GM19452 (cell line): ENCODE measurements around the gene MACROH2A2.
"Not testable (repeated sequence)": the region's sequence is repeated elsewhere in the genome, so short reads cannot be mapped to it uniquely, and the experiment has no call there.

ENCODE experiments used
- ATAC-seq: cut with Tn5 transposase; IDR thresholded peaks from one replicate; pipeline ENCODE4 v1.9.1; 2021; ENCODE audit not compliant: unreplicated experiment

The MACROH2A2 gene

DNA sequence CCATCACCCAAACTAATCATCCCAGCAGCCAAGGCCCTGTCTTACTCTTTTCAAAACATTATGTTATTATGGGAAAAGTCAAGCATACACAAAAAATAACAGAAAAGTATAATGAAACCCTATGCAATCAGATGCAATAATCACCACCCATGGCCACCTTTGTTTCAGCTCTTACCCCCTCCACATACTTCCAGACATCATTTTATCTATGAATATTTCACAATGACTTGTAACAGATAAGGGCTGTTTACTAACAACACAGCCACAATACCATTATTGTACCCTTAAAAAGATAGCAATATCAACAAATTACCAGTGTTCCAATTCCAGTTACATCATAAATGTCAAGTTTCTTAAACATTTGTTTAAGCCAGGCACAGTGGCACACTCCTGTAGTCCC, 44.8 kb downstream of the MACROH2A2 start:
- no peak for ATAC-seq

DNA sequence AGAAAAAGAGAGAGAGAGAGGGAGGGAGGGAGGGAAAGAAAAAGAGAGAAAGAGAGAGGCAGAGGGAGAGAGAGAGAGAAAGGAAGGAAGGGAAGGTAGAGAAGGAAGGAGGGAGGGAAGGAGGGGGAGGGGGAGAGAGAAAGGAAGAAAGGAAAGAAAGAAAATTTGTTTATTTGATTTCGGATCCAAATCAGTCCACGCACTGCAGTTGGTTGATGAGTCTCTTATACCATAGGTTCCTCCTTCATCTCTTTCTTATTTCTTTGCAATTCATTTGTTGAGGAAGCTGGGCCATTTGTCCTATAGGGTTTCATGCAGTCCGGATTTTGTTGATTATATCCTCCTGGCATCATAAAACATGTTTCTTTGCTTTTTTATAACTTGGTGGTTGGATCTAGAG, 45.6 kb downstream of the MACROH2A2 start:
- ATAC-seq = no peak

DNA sequence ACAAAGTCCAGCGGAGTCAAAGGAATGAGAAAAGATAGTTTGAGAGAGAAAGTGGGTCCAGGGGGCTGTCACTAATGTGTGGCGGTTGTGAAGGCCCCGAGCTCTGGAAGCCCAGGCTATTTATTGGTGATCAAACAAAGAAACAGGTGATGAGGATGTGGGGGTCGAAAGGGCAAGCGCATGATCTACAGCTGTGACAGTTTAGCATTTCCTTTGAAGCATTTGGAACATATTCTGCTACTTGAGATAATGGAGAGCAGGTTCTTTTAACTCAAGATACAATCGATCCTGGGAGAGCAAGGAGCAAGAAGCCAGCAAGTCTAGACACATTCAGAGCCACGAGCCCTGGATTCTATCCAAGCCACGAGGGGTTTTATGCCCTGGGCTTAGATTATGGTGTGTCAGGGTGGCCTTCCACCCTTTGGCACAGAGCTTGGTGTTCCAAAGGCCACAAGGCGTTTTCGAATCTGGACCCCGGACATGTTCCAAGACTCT, 48.5 kb downstream of the MACROH2A2 start:
- ATAC-seq = not testable (repeated sequence)

DNA sequence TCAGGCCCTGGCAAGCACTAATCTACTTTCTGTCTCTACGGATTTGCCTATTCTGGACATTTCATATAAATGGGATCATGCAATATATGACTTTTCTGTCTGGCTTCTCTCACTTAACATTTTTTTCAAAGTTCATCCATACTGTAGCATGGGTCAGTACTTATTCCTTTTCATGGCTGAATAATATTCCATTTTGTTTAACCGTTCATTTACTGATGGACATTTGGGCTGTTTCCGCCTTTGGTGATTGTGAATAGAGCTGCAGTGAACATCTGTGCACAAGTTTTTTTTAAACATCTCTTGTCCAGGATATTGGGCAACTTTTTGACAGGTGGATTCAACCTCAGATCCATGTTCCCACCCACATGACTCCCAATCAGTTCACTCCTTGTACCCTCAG, 49.0 kb downstream of the MACROH2A2 start:
- ATAC-seq = no peak

DNA sequence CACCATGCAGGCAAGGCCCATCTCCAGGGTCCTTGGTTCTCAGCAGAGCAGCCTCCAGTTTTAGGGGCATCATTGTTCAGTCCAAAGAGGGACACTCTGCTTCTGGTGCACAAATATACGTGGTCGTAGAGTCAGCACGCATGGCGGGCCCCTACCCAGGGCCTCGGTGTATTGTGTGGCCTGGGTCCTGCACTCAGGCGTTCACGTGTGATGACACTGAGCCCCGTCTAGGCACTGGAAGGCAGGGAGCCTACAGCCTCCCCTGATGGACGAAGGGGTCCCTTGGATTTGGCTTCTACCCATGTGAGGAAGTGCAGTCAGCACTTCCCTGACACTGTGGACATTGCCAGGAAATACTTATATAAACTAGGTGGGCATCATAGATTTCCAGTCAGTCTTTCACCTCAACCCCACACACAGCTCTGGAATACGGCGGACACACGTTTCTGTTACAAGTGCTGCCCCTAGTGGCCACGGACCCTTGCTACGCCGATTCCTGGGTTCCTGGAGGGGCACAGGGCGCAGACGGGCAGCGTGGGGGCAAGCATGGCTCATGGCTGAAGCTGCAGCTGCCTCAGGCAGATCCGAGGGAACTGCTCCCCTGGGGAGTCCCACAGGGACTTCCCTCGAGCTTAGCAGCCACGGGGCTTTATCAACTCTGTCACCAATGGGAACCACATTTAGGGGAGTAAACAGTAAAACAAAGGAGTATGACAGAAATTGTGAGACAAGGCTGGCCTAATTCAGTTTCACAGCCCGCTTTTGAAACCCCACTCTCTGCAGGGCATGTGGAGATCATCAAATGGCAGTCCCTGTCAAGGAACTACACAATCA, 54.5 kb downstream of the MACROH2A2 start:
- no peak for ATAC-seq

DNA sequence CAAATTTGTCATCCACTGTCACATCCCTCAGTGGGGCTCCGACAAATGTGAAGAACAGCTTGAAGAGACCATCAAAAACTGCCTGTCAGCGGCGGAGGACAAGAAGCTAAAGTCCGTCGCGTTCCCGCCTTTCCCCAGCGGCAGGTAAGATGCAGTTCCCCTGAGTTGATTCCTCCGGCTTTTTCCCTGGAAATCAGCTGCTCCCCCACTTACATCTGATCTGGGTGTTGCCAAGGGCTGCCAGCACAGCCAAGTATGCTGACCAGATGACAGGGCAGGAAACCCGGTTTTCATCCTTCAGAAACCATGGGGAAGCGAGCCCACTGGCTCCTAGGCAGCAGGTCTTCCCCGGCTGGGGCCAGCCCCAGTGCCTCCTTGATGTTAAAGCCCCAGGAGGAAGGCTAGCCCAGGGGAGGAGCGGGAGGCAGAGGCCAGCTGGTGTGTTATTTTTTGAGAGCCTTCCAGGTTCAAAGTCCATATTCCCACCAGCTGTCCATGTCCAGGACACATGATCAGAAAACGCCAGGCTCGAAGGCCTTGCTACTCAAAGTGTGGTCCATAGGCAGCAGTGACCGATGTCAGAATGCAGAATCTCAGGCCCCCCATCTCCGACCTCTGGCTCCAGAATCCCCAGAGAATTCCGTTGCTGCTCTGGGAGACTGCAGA, 56.6 kb downstream of the MACROH2A2 start:
- no peak for ATAC-seq

DNA sequence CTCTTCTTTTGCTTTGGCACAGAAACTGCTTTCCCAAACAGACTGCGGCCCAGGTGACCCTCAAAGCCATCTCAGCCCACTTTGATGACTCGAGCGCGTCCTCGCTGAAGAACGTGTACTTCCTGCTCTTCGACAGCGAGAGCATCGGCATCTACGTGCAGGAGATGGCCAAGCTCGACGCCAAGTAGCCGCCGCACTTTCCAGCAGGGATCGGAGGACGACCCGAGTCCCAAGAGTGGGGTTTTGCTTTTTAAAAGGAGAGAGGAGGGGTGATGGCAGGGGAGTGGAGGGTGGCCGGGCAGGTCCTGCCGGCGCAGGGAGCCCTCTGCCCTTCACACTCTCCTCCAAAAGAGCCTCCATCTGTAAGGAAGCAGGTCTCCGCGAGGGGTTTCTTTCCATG, 58.9 kb downstream of the MACROH2A2 start:
- ATAC-seq = no peak

DNA sequence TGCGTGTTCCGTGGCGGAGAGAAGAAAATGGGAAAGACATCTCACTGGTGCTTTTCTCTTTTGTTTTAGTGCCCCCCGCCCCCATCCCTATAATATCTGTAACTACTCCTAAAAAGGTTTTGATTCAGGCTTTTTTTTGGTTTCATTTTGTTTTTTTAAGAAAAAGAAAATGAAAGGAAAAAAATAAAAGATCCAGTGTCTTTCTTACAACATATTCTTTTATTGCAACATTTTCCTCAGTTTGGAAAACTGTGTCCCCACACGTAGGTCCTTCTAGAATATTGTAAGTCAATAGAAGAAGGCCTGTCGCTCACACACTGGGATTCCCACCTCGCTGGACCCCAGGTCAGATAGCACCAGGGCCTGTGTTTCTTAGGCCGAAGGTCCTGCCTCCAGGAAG, 59.4 kb downstream of the MACROH2A2 start:
- ATAC-seq = no peak

DNA sequence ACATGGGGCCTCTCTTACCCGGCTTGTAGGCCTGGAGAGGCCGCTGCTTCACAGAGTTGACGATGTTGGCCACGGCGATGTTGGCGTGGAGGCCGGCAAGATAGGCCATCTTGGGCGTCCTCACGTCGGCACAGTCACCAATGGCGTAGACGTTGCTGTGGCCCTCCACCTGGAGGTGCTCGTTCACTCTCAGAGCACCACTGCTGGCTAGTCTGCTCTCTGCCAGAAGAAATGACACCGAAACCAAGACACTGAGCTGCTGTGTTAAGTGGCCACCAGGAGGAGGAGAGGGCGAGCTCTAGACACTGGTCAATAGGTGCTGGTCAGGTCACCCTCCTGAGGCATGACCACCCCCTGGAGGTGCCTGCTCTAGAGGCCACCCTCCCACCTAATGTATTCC, 62.3 kb downstream of the MACROH2A2 start:
- ATAC-seq = no peak

DNA sequence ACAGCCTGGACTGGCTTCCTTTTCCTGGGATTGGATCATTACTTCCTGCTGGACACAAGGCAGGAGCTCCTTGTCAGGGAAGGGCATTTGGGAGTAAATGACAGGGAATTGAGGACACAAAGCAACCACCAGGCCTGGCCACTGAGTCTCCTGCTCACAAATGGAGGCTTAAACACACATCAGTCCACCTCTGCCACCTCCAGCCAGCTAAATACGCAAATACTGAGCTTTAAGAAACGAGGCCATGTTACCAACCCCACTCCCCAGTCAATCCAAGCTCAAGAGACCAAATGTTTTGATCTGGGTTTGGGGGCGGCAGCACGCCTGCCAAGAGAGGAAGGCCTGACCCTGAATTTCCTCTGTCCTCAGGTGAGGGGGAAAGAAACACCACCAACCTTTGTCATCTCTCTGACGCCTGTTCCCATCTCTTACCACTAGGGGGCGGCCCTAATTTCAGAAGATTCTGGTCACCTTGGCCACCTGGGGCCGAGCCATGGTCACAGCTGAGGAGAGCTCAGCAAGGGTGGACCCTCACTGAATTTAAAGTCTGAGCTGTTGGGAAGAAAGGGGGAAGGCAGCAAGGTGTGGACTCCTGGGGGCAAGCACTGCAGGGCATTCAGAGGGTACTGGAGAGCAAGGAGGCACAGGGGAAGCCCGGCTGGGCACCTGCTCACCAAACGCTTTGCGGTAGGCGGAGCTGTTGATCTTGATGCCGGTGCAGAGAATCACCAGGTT, 63.5 kb downstream of the MACROH2A2 start:
- no peak for ATAC-seq

DNA sequence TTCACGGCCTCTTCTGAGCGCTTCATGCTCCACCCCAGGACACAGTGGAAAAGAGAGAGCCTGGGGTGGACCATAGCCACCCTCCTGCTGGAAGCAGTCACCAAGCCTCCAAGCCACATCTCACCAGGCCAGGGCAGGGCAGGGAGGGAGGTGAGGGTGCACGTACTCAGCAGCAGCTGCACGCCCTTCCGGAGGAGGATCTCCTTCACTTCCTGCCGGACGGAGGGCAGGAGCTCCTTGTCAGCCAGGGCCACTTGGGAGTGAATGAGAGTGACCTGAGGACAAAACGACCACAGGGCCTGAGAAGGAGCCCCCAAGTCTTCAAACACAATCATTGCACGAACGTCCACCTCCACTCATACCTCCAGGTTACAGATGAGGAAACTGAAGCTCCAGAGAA, 65.0 kb downstream of the MACROH2A2 start:
- no peak for ATAC-seq

DNA sequence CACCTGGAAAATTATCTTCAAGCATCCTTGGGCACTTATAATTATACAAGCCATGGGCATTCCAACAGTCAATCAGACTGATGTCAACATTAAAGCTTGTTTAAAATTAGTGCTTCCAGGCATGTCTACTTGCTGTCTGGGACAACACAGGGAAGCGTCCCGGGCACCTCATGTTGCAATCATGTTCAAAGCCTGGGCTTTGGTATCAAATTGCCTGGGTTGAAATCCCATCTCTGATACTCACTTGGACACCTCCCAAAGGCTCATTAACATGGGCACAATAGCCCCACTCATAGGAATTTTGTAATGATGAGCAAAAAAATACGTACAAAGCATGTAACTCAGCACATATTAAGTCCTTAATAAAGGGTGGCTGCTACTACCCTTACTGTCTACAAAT, 65.5 kb downstream of the MACROH2A2 start:
- ATAC-seq = no peak

DNA sequence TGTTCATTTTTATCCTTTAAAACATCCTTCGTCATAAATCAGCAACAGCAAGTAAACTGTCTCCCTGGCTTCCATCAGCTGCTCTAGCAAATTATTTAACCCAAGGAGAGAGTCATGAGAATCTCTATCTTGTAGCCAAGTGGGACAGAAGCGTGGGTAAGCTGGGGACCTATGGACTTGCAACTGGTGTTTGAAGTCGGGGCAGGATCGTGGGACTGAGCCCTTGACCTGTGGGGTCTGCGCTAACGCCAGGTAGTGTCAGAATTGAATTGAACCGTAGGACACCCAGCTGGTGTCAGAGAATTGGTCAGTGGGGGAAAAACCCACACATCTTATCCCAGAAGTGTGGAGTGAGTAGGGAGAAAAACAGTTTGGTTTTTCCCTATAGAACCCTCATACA, 66.6 kb downstream of the MACROH2A2 start:
- no peak for ATAC-seq

DNA sequence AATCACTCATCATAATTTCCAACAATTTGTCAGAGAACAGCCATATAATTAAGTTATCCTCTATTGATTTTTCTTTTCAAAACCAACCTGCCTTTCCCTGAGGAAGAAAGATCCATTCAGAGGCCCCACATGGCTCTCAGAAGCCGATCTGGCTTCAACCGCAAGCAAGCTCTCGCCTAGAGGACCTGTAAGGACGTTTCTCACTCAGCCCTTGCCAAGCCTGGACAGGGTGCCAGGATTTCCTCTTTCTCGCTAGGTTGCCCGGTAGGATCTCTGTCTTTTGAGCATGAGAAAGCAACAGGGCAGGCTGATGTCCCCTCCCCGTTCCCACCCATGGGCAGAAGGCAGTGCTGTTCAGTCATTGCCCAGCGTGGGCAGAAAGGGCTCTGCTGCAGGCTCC, 67.0 kb downstream of the MACROH2A2 start:
- ATAC-seq = no peak

DNA sequence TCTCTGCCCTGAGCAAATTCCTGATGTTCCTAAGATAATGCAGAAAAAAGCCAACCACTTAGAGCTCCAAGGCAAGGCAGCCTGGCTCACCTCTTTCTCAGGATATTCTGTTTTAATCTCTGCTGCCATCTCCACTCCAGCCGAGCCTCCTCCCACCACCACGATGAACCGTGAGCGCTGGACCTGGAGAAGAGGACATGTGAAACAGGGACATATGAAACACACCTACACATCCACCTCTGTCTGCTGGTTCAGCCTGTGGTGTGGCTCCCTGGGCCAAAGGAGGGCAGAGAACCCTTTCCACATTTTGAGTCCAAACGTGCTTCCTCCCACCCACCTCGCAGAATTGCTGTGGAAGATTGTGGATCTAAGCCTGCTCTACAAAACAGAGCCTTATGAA, 67.8 kb downstream of the MACROH2A2 start:
- no peak for ATAC-seq

DNA sequence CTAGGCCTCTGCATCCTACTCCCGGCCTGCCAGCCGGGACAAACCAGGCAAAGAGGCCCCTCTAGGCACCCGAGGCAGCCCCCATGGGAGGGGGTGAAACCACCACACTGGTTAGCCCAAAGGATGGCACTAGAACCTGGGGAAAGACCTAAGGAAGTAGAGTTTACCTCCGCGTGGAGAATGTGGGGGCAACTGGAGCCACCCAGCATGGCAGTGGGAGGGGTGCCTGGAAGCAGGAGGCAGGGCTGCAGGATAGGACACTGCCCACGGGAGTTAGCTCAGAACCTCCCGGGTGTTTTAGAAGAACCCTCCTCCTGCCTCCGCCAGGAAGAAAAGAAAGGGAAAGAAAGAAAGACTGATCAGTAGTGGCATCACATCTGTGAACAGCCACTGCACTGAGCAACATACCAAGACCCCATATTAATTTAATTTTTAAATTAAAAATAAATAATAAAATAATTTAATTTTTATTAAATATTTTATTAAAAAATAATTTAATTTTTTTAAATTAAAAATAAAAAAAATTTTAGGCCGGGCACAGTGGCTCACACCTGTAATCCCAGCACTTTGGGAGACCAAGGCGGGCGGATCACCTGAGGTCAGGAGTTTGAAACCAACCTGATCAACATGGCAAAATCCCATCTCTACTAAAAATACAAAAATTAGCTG, 68.8 kb downstream of the MACROH2A2 start:
- ATAC-seq = no peak

DNA sequence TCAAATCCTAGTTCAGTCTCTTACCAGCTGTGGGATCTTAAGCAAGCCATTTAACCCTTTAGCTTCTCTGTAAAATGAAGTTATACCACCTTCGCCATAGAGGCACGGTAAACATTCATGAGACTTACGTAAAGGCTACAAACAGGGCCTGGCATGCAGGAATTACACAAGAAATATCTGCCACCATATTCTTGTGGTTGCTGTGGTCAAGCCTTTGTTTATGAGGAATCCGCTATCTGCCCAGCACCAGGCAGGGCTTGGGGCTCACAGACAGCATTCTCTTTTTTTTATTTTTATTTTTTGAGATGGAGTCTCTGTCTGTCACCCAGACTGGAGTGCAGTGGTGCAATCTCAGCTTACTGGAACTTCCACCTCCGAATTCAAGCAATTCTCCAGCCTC, 70.1 kb downstream of the MACROH2A2 start:
- no peak for ATAC-seq

DNA sequence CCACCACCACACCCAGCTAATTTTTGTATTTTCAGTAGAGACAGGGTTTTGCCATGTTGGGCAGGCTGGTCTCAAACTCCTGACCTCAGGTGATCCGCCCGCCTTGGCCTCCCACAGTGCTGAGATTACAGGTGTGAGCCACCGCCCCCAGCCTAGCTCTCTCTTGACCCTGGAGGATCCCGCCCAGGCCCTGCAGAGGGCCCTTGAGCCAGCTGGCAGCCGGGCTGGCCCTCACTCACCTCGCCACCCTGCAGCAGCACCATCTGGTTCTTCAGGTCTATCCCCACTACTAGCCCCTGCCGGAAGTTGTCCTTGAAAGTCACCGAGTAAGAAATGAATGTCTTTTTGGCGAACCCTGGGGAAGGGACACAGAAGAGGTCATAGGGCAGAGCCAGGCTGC, 70.5 kb downstream of the MACROH2A2 start:
- not testable (repeated sequence) for ATAC-seq

DNA sequence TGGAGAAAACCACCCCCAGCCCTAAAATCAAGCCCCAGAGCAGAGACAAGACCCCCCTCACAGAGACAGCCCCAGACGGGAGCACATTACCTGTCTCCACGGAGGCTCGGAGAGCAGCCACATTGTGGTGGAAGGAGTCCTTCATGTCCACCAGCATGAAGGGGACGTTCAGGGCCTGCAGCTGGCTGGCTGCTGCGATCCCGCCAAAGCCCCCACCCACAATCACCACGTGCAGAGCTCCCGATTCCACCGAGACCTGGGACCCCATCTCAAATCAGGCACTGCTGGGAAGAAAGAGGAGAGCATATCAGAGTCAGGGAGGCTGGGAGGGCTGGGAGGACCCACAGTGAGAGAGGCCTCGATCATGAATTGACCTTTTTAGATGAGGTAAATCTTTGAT, 71.2 kb downstream of the MACROH2A2 start:
- no peak for ATAC-seq

DNA sequence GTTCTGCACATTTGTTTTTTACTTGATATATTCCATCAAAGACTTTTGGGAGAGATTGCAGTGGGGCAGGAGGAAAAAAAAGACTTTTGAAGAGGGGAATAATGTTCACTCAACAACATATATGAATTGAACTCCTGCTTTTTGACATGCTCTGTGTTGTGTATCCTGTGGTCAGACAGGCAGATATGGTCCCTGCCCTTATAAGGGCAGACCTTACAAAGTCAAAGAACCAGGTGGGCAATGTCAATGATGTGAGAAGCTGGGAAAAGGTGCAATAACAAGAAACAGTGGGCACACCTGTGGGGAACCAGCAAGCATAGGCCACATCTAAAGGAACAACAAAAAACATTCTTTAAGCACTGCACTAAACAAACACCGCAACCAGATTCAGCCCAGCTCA, 71.8 kb downstream of the MACROH2A2 start:
- no peak for ATAC-seq

DNA sequence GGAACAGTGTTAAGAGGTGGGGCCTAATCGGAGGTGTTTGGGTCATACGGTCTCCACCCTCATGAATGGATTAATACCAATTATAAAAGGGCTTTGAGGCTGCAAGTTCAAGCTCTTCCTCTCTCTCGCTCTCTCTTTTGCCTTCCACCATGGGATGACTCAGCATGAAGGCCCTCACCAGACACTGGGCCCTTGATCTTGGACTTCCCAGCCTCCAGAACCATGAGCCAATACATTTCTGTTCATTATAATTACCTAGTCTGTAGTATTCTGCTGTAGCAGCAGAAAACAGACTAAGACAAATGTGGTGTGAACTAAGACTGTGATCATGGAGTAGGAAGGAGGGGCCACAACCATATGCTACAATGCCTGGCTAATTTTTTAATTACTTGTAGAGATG, 72.3 kb downstream of the MACROH2A2 start:
- ATAC-seq = no peak
